Right lobe of liver (tissue), 4 donors: ENCODE results near the gene NBEA.

Experiments
- POLR2A ChIP-seq: fragments of 450-650 bp; IDR thresholded peaks from one replicate; pipeline ENCODE4 v1.6.1; 2017; ENCODE audit warnings: antibody characterized with exemption, mild to moderate bottlenecking
- TF ChIP-seq, protein P1 (sequence below), 4 donors: fragments of 200-600 bp in 3 of 4; fragments of 450-650 bp in 1 of 4; IDR thresholded peaks; one replicate each; pipeline versions ENCODE4 v1.5.1 to v1.8.0; 2016 to 2022; ENCODE audit warnings: antibody characterized with exemption in 4 of 4, mild to moderate bottlenecking in 2 of 4
- donor health status: DM: no; HTN: no; CAD: no.
- donor health status: DM: no; HTN: no; CAD: no.
- donor health status: DM: no; HTN: yes; CAD: no.

- TF ChIP-seq, protein P1, sequence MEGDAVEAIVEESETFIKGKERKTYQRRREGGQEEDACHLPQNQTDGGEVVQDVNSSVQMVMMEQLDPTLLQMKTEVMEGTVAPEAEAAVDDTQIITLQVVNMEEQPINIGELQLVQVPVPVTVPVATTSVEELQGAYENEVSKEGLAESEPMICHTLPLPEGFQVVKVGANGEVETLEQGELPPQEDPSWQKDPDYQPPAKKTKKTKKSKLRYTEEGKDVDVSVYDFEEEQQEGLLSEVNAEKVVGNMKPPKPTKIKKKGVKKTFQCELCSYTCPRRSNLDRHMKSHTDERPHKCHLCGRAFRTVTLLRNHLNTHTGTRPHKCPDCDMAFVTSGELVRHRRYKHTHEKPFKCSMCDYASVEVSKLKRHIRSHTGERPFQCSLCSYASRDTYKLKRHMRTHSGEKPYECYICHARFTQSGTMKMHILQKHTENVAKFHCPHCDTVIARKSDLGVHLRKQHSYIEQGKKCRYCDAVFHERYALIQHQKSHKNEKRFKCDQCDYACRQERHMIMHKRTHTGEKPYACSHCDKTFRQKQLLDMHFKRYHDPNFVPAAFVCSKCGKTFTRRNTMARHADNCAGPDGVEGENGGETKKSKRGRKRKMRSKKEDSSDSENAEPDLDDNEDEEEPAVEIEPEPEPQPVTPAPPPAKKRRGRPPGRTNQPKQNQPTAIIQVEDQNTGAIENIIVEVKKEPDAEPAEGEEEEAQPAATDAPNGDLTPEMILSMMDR (IDR thresholded peaks at IDR 0.05) = no peak
- no peak for TF ChIP-seq POLR2A
Measured at GRCh38 chr13:35005051-35005450, 63.0 kb downstream of the NBEA start.
